ENCODE results near the gene SLIT3.

SLIT3 gene

DNA sequence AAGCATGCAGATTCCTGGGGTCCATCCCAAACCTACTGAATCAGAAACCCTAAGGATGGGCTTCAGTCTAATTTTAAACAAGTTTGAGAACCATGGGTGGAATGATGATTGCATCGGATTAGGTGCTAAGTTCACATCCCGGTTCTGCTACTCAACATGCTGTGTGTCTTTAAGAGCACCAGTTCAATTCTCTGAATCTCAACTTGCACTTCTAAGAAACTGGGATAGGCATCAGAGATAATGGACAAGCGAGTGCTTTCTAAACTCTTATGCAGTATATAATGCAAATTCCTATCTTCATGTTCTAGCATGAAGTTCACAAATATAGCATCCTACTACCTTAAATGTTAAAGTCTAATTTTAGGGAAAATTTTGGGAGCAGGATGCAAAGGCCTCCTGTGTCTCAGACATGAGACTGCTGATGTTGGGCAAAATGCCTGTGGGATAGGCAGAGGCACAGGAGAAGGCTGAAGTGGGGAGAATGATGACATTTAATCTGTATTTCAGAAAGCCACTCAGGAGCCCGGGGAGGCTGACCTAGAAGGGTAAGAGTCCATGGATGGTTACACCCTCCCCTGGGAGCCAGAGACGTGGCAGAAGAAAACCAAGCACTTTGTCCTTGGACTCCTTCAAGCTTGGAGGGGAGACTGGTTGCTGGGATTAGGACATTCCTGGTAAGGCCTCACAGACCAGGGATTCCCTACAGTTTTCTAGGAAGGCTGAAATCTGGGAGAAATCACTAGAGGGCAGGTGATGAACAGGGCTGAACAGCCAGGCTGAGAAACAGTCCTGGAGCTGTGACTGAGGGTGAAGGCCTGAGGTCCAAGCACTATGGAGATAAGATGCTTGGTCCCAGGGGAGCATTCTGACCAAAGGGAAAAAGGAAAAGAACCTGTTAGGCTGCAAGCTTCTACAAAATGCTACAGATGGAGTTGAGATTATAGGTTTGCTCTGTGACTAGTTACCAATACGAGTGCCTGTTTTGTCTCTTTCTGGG, 409.8 kb downstream of the SLIT3 start:
- DNase-seq (ENCODE audit: low read depth in 2 of 2) = no peak

GRCh38 chr5:168889039-168889438, 411.9 kb downstream of the SLIT3 start:
- no peak for DNase-seq (ENCODE audit: low read depth in 2 of 2)

DNA sequence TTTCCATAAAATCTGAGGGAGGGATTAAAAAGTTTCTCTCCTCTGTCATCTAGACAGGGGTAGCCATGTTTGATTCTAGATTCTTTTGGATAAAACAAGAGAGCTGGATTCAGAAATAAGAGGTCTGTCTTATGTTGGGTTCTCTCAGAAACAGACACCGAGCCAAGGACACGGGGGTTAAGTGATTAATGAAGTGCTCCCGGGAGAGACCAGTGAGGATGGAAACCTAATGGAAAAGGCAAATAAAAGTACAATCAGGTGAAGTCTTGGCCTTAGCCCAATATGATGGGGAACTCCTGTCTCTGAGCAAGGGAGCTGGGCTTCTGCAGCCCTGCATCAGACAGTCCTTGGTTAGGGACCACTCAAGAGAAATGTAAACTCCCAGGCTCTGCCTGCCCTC, 413.0 kb downstream of the SLIT3 start:
- DNase-seq (ENCODE audit: low read depth in 2 of 2) = no peak

- DNase-seq (ENCODE audit: low read depth in 2 of 2) = no peak
Observed at GRCh38 chr5:168886157-168886556, 414.8 kb downstream of the SLIT3 start.

GRCh38 chr5:168885324-168886120, 415.4 kb downstream of the SLIT3 start:
- DNase-seq (ENCODE audit: low read depth in 2 of 2) = no peak

DNA sequence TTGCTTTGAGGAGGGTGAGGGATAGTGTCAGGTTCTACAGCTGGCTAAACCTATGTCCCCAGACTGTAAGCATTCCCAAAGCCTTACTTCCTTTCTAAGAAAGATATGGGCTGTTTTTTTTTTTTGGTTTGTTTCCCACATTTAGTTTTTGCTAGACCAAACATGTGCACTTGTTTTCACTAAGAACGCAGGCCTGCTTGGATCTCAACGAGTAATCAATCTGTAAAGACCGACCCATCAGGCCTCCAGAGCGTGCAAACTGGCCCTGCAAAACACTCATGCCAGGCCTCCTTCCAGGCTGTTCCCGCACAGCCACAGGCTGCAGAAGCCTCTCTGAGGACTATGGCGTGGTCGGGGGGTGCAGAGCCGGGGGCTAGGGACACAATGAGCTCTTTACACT, 416.9 kb downstream of the SLIT3 start:
- DNase-seq (ENCODE audit: low read depth in 2 of 2) = no peak

DNA sequence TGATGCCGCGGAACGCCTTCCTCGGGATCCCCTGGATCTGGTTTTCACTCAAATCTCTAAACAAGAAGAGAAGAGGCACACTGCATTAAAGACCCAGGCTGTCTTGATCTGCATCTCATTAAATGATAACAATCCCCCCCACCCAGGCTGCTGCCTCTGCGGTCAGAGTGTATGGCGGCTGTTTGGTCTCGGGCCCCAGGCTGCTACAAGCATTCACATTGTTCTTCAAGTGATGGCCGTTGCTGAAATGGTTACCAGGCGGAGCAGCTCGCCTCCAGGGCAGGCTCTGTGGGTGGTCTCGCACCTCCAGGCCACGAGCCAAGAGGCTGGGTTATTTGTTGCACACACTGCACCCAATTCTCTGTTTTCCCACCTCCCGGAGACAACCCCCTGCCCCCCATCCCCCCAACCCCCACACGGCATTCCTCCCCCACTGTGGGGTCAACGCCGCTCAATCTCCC, 417.6 kb downstream of the SLIT3 start:
- no peak for DNase-seq (ENCODE audit: low read depth in 2 of 2)

DNA sequence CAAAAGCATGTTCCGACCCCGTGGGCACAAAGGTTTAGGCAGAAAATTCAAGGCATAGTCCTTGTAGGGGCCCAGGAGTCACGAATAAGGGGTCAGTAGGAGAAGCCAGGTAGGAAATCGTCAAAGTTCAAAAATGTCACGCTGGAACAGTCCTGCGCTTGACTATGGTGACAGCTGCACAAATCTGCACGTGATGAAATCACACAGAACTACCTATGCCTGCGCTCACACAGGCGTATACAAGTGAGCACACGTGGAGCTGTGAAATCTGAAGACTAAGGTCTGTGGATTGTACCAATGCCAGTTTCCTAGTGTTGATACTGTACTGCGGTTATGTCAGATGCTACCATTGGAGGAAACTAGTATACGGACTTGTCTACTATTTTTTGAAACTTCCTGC, 418.7 kb downstream of the SLIT3 start:
- no peak for DNase-seq (ENCODE audit: low read depth in 2 of 2)

DNA sequence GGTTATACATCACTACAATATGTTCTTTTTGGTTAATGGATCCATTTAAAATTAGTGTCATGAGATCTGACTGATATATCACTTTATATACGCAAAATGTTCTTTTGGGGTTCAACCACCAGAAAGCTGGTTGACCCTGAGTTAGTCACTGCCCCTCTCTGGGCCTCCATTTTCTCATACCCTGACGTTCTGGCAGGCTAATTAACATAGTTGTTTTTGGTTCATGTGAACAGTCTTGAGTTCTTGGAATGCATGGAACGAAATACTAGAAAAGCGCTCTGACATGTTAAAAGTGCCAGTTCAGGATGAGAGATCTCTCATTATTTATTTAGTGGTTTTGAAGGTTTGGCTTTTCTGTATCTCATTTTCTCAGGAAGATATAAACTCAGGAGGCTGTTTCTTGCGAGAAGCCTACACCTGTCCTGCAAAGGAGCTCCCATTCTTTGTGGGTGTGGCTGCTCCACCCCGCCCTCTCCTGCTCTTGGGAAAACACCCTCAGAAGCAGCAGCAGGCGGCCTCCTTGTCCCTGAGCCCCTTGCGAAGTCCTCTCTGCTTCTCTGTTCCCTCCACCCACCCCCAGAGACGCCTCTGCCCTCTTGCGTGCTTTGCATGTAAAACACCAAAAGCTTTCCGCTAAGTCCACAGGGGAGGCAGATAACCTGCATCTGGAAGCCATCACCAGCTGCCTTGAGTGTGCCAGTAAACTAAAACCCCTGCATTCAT, 419.4 kb downstream of the SLIT3 start:
- no peak for DNase-seq (ENCODE audit: low read depth in 2 of 2)

GRCh38 chr5:168879929-168880328, 421.0 kb downstream of the SLIT3 start:
- no peak for DNase-seq (ENCODE audit: low read depth in 2 of 2)

DNA sequence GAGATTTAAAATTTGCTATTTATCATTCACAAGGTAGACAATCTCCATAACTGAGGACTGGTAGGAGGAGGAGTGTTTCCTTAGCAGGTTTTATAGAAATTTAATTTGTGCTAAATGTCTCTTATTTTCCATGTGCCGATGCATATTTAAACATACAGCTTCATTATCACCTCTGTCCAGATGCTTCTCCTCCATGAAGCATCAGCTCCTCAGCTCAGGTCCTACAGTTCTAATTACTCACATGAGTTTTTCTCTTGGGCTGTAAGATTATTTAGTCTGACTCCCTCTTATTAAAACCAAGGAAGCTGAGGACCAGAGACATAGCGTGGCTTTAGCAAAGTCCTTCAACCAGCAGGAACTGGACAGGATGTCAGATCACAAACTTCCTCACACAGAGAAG, 421.6 kb downstream of the SLIT3 start:
- DNase-seq (ENCODE audit: low read depth in 2 of 2) = no peak

DNA sequence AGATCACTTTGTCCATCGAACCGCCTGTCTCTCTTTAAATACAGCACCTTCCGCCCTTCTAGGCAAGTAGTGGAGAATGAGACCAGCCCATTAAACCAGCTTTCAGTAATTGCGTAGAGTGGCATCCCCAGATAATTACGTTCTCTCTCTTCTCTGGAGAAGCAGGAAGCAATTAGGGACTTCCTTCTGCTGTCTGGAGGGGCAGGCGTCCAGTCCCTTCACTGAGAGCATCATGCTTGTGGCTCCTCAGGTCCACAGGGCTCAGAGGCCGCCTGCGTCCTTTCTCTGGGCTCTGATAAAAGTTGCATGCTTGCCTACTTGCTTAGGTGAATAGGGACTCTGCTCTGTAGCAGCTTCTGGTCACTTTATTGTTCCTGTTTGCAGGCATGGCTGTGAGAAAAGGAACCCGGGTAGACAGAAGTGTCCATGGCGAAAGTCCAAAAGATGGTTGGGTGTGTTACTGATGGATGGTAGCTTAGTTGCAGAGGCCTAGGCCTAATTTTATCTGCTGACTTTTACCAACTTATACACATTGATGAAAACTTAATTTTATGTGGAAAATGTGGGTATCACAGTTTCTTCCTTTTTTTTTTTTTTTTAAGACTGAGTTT, 422.7 kb downstream of the SLIT3 start:
- no peak for DNase-seq (ENCODE audit: low read depth in 2 of 2)

DNA sequence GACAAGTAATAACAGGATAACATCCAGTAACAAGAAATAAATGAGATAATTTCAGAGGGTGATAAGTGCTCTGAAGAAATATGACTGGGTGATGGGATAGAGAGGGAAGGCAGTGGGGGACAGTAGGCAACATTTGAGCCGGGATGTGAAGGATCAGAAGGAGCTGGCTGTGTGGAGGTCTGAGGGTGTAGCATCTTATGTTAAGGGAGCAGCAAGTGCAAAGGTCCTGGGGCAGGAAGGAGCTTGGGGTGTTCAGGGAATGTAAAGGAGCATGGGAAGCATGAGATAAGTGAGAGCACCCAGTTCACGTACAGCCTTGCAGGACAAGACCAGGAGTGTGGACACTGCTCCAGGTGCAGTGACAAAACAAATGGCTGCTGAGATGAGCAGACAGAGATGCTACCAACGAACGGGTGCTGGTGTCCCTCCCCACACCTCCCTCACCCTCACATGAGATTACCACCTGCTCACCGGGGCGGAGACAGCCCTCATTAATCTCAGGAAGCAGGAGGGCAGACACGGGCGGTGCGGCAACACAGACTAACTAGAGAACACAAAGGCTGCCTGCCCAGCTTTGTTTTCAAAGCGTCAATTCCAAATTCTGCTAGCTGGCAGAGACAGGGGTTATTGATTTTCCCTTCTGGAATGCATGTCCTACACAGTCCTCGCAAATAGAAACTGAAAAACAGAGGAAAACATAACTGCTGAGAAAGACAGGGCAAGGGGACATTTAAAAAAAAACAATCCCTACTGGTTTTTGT, 423.6 kb downstream of the SLIT3 start:
- no peak for DNase-seq (ENCODE audit: low read depth in 2 of 2)

DNA sequence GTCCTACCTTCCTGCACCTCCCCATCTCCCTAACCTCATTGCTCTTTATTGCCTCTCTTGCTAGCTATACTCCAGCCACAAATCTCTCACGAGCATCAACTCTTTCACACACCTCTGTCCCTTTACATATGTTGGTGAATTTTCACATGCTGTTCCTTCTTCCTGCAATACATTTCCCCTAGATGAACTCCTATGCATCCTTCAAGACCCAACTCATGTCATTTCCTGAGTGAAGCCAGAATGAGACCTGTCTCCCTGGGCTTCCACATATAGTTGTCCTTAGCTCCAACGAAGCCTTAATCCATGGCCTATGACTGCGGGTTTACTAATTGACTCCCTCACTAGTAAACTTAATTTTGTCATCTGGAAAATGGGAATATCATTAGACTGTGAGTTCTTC, 424.5 kb downstream of the SLIT3 start:
- DNase-seq (ENCODE audit: low read depth in 2 of 2) = no peak

GRCh38 chr5:168875832-168876231, 425.1 kb downstream of the SLIT3 start:
- DNase-seq (ENCODE audit: low read depth in 2 of 2) = no peak

DNA sequence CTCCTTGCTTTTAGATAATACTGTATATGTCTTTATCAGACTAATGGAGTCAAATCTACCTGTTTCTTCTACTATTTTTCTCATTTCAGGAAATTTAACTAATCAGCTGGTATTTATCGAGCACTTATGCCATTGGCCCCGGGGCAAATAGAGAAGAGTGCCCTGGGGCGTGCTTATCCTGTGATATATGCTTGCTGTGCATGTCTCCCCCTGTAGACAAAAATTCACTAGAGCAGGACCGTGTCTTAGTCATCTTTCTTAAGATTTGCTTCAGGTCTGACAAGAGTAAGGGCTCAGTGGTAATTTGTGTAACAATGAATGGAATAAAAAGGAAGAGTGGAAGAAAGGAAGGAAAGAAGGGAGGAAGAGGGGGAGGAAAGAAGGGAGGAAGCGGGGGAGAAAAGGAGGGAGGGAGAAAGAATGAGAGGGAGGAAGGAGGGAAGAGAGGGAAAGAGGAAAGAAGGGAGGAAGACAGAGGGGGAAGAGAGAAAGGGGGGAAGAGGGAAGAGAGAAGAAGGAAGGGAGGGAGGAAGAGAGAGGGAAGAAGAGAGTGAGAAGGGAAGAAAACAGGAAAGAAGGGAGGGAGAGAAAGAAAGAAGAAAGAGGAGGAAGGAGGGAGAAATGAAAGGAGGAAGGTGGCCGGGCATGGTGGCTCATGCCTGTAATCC, 426.1 kb downstream of the SLIT3 start:
- no peak for DNase-seq (ENCODE audit: low read depth in 2 of 2)

DNA sequence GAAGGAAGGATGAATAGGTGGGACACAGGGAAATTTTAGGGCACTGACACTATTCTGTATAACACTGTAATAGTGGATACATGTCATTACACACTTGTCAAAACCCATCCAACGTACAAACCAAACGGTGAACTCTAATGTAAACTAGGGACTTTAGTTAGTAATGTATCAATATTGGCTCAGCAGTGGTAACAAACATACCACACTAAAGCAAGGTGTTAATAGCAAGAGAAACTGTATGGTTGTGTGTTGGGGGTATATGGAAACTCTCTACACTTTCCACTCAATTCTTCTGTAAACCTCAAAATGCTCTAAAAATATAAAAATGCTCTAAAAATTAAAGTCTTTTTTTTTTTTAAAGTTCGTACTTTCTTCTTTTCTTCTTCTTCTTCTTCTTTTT, 428.7 kb downstream of the SLIT3 start:
- no peak for DNase-seq (ENCODE audit: low read depth in 2 of 2)

DNA sequence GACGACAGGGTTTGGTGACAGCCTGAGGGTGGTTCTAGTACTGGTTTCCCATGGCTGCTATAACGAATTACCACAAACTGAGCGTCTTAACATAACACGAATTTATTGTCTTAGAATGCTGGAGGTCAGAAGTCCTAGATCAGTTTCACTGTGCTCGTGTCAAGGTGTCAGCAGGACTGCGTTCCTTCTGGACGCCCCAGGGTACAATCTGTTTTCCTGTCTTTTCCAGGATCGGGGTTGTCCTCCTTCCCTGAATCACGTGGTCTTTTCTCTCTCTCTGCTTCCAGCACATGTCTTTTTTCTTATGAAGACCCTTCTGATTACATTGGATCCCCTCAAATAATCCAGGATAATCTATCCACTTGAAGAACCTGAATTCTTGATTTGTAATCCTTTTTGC, 430.0 kb downstream of the SLIT3 start:
- DNase-seq (ENCODE audit: low read depth in 2 of 2) = no peak

GRCh38 chr5:168869615-168870227, 431.2 kb downstream of the SLIT3 start:
- DNase-seq (ENCODE audit: low read depth in 2 of 2) = no peak

DNA sequence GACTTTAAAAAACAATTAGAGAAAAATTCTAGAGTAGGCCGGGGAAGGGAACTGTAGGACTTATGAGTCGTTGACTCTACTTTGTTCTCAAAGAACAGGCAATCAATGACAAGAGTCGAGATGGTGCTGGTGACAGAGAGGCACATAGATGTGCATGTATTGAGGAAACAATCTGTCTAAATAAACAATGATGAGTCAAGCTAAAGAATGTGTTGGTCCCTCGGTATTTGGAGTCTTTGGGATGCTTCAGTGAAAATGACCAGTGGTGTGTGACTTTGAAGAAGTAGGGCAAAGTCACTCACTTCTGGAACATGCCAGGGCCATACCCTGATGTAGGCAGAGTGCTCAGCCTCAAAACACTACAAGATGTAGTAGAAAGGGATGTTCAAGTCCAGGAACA, 433.7 kb downstream of the SLIT3 start:
- DNase-seq (ENCODE audit: low read depth in 2 of 2) = no peak

All from stimulated activated CD8-positive, alpha-beta memory T cell treated with anti-CD3 and anti-CD28 coated beads, Interleukin-2, amount 100 ng/mL, for 1 hour (primary cell).